Epithelial cell of esophagus (primary cell): Measurements from ENCODE around the gene INTU.
A peak's percentile ranks its signal among the peaks of the same experiment; 100 is the strongest.
"Not testable (repeated sequence)": the region's sequence is repeated elsewhere in the genome, so short reads cannot be mapped to it uniquely, and the experiment has no call there.

ENCODE experiments used
- DNase-seq: peaks from one replicate; pipeline ENCODE4 v3.0.0; 2010; ENCODE audit warnings: low read depth
- H3K4me3 ChIP-seq: 2 replicates; pipeline ENCODE4 v1.5.1; 2011; ENCODE audit warnings: mild to moderate bottlenecking, low read length, control low read depth
- CTCF ChIP-seq: IDR thresholded peaks from 2 replicates; pipeline ENCODE4 v1.5.1; 2011; ENCODE audit warnings: low read depth, mild to moderate bottlenecking, low read length, control low read depth, inconsistent platforms; ENCODE audit not compliant: insufficient read depth; ENCODE audit errors: missing control alignments

INTU gene

GRCh38 chr4:127642169-127642568 lies 9.4 kb downstream of the INTU start:
- TF ChIP-seq CTCF = no peak
- no peak overlapping the region for H3K4me3 ChIP-seq
- DNase-seq = no peak

- DNase-seq = no peak
- no peak overlapping the region for H3K4me3 ChIP-seq
- TF ChIP-seq CTCF = no peak
These were observed 11.0 kb downstream of the INTU start for GRCh38 chr4:127643791-127644190.

GRCh38 chr4:127648061-127648460 lies 15.3 kb downstream of the INTU start:
- no peak for DNase-seq
- TF ChIP-seq CTCF = no peak
- no peak overlapping the region for H3K4me3 ChIP-seq

- H3K4me3 ChIP-seq, DNase-seq: not testable (repeated sequence)
These were observed 22.8 kb downstream of the INTU start for GRCh38 chr4:127655590-127655989.

GRCh38 chr4:127656047-127656680 lies 23.4 kb downstream of the INTU start:
- H3K4me3 ChIP-seq = no peak overlapping the region
- no peak for TF ChIP-seq CTCF
- peak; percentile 53 for DNase-seq

GRCh38 chr4:127660284-127660885 lies 27.6 kb downstream of the INTU start:
- TF ChIP-seq CTCF = no peak
- H3K4me3 ChIP-seq = no peak overlapping the region
- DNase-seq = no peak

GRCh38 chr4:127667116-127667515 lies 34.4 kb downstream of the INTU start:
- no peak for DNase-seq
- TF ChIP-seq CTCF = no peak
- no peak overlapping the region for H3K4me3 ChIP-seq
